Body of pancreas (tissue), 4 donors: ENCODE results near the gene CAB39L. TPM values are rescaled to one million over a fixed set of nuclear protein-coding genes. Genes with fewer than 3 reads are reported as not detected.

Experiments used
- ATAC-seq: fragments of 150-250 bp; one replicate; pipeline ENCODE4 v1.9.1; 2016
- DNase-seq, 4 donors: peaks; one replicate each; pipeline ENCODE4 v3.0.0-alpha.2; 2019
- H3K27ac ChIP-seq, 4 donors: fragments of 200-600 bp; sonication (generic); 1 replicate in 3 of 4; 2 replicates in 1 of 4; pipeline versions ENCODE4 v1.5.1 to v1.6.1; 2016 to 2019; ENCODE audit warnings: mild to moderate bottlenecking in 1 of 4, mixed read lengths in 1 of 4, moderate library complexity in 1 of 4
- H3K27me3 ChIP-seq, 2 donors: fragments of 200-600 bp; sonication (generic); one replicate each; pipeline ENCODE4 v1.6.0; 2016; ENCODE audit warnings: mild to moderate bottlenecking in 1 of 2
- H3K36me3 ChIP-seq, 2 donors: fragments of 200-600 bp; sonication (generic); replicated peaks in 1 of 2; 2 replicates each; pipeline ENCODE4 v1.5.1; 2016; ENCODE audit warnings: low read depth in 2 of 2; ENCODE audit not compliant: insufficient read depth in 1 of 2
- H3K4me1 ChIP-seq: fragments of 200-600 bp; sonication (generic); one replicate; pipeline ENCODE4 v1.6.0; 2016
- H3K4me3 ChIP-seq, 2 donors: fragments of 200-600 bp; sonication (generic); 1 replicate in 1 of 2; 2 replicates in 1 of 2; pipeline ENCODE4 v1.5.1; 2016 to 2019
- H3K9me3 ChIP-seq, 3 donors: fragments of 200-600 bp; sonication (generic); 1 replicate in 2 of 3; 2 replicates in 1 of 3; pipeline ENCODE4 v1.5.1; 2016
- CTCF ChIP-seq, 7 experiments: fragments of 450-650 bp in 4 of 7; fragments of 200-600 bp in 3 of 7; sonication (generic) in 3 of 7; IDR thresholded peaks; one replicate each; pipeline ENCODE4 v1.5.1; 2016 to 2019; ENCODE audit warnings: antibody characterized with exemption in 7 of 7
- POLR2A ChIP-seq, 3 donors: fragments of 450-650 bp; IDR thresholded peaks; one replicate each; pipeline ENCODE4 v1.6.1; 2016; ENCODE audit warnings: antibody characterized with exemption in 3 of 3, mild to moderate bottlenecking in 2 of 3
- WGBS, 2 donors: methylation state at CpG; one replicate each; pipeline ENCODE4 v1.1.5; 2017; 5-methylcytosine and 5-hydroxymethylcytosine counted together
- intact Hi-C: fragments of 100-400 bp; cut with DNase I; formaldehyde crosslinking; loops from one replicate; pipeline ENCODE4 v1.15.1; 2023
- total RNA-seq, 2 donors: library from RNA; depleted of rRNA; stranded (reverse); fragments of >200 nt; gene quantifications; one replicate each; pipeline ENCODE4 v1.1.0, GENCODE V29; 2016

CAB39L gene
- total RNA-seq, 2 donors from 2014 or later: 6.9 to 13.0 TPM

DNA sequence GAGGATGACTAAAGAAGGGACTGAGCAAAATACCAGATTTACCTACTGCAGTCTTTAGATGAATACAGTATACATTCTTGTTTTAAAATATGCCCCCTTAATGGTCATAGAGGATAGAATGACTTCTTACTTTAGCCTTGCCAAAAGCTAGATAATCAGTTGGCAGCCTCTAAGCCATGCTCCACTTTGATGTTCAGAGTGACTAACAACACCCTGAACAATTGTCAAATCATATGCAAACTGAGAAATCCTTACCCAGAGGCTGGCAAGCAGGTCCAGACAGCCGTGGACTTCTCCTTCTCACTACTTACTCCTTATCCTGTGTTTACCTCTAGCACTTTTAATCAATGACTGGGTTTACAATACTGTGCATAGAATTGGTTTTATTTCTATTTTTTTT lies 28.3 kb upstream of the CAB39L start:
- no peaks in the 10 kb centered on the region for H3K9me3 ChIP-seq

DNA sequence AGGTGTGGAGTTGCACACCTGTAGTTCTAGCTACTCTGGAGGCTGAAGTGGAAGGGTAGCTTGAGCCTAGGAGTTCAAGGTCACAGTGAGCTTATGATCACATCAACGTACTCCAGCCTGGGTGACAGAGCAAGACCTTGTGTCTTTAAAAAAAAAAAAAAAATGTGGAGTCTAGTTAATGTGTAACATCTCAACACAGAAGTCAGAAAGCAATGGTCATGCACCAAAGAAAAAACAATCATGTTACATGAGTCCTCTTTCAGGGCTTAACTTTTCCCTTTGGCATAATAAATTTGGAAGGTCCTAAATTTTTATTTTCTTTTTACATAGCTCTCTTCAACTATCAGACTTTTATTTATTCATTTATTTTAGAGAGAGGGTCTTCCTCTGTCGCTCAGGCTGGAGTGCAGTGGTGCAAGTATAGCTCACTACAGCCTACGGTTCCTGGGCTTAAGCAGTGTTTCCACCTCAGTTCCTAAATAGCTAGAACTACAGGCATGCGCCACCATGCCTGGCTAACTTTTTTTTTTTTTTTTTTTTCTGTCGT lies 22.5 kb upstream of the CAB39L start:
- ATAC-seq (peak; percentile 83), DNase-seq (peak in 1 of 4 donors; percentile 48)
- Histone ChIP-seq H3K4me1 (peaks cover 31% of the 10 kb centered on the region), H3K27ac (peak overlapping the region in 3 of 4 donors; percentile 47 to 78 (median 63)), H3K27me3 (no peaks in the 10 kb centered on the region), H3K9me3 (no peaks in the 10 kb centered on the region), H3K36me3 (peaks cover 0 to 2% of the 10 kb centered on the region in 2 donors), H3K4me3 (no peak overlapping the region)
- WGBS, 2 donors: 18 to 36% methylated on average over 5 of the region's 5 CpGs
- TF ChIP-seq CTCF (IDR thresholded peaks at IDR 0.05) (no peak), POLR2A (IDR thresholded peaks at IDR 0.05) (no peak)
- intact Hi-C loops: no loop called here

More for the DNA sequence above, 28.3 kb upstream of the CAB39L start:
- WGBS, 2 donors: 32 to 55% methylated on average over 1 of the region's 1 CpG
- Histone ChIP-seq H3K27me3 (no peaks in the 10 kb centered on the region), H3K4me1 (peaks cover 3% of the 10 kb centered on the region), H3K4me3 (no peak overlapping the region), H3K36me3 (peaks cover 0 to 8% of the 10 kb centered on the region in 2 donors), H3K27ac (no peak overlapping the region)
- DNase-seq: no peak
- TF ChIP-seq CTCF (IDR thresholded peaks at IDR 0.05): no peak
- TF ChIP-seq POLR2A (IDR thresholded peaks at IDR 0.05): no peak
- no peak for ATAC-seq
- intact Hi-C loops: no loop called here

GRCh38 chr13:49464621-49465325 lies 20.9 kb upstream of the CAB39L start:
- Histone ChIP-seq H3K4me1 (peaks cover 31% of the 10 kb centered on the region), H3K4me3 (no peak overlapping the region), H3K27ac (peak overlapping the region in 3 of 4 donors; percentile 32 to 78 (median 40)), H3K9me3 (no peaks in the 10 kb centered on the region), H3K27me3 (no peaks in the 10 kb centered on the region), H3K36me3 (peaks cover 0 to 3% of the 10 kb centered on the region in 2 donors)
- 35 to 47% methylated on average over 4 of the region's 4 CpGs for WGBS, 2 donors
- ATAC-seq: peak; percentile 69
- TF ChIP-seq POLR2A (IDR thresholded peaks at IDR 0.05) (no peak), CTCF (IDR thresholded peaks at IDR 0.05) (no peak)
- DNase-seq: peak in 1 of 4 donors; percentile 12
- intact Hi-C loops: no loop called here

DNA sequence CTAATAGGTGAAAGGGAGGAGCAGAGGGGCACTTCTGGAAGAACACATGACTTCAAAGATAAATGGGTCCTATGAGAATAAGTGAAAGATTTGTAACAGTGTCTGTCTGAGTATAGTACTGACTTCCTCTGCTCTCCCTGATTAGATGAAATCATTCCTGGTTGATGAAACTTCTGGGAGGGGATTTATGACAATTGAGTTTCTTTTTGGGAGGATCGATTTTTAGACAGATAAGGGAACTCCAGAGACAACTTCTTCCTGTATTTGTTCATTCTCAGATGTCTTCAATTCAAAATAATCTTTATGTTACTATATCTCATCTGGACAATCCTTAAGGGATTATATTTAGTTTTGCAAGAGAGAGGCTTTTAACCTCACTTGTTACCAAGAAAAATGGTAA lies 20.2 kb upstream of the CAB39L start:
- Histone ChIP-seq H3K4me3 (no peak overlapping the region), H3K36me3 (peaks cover 0 to 3% of the 10 kb centered on the region in 2 donors), H3K27me3 (no peaks in the 10 kb centered on the region), H3K4me1 (peaks cover 31% of the 10 kb centered on the region), H3K27ac (peak overlapping the region in 1 of 4 donors; percentile 78), H3K9me3 (no peaks in the 10 kb centered on the region)
- ATAC-seq (no peak), DNase-seq (no peak)
- intact Hi-C loops: no loop called here
- TF ChIP-seq CTCF (IDR thresholded peaks at IDR 0.05): no peak
- TF ChIP-seq POLR2A (IDR thresholded peaks at IDR 0.05): no peak
- 60 to 82% methylated on average over 1 of the region's 1 CpG for WGBS, 2 donors
